Natural killer cell (primary cell): ENCODE results near the gene RNF150. TPM values are rescaled to one million over a fixed set of nuclear protein-coding genes. Genes with fewer than 3 reads are reported as not detected.
"Not testable (repeated sequence)": the region's sequence is repeated elsewhere in the genome, so short reads cannot be mapped to it uniquely, and the experiment has no call there.

ENCODE experiments used
- ATAC-seq, 3 donors: fragments of 150-1000 bp in 2 of 3; fragments of 200-7000 bp in 1 of 3; cut with Tn5 transposase; 1 replicate in 1 of 3; 2 replicates in 2 of 3; pipeline ENCODE4 v1.10.0; 2021; ENCODE audit warnings: mild to moderate bottlenecking in 2 of 3, moderate library complexity in 2 of 3
- DNase-seq, 2 donors: peaks; one replicate each; pipeline versions ENCODE4 v3.0.0 to v3.0.0-alpha.2; 2013 to 2021; ENCODE audit warnings: mixed read lengths in 1 of 2
- H3K27ac ChIP-seq: one replicate; pipeline ENCODE4 v1.5.1; 2013; ENCODE audit warnings: mild to moderate bottlenecking, low read length
- H3K27me3 ChIP-seq: one replicate; pipeline ENCODE4 v1.6.1; 2013; ENCODE audit warnings: low read length; ENCODE audit not compliant: control insufficient read depth, insufficient read depth
- H3K36me3 ChIP-seq: one replicate; pipeline ENCODE4 v1.6.1; 2013; ENCODE audit warnings: low read length; ENCODE audit not compliant: control insufficient read depth, insufficient read depth
- H3K4me1 ChIP-seq: one replicate; pipeline ENCODE4 v1.6.1; 2013; ENCODE audit warnings: low read length; ENCODE audit not compliant: control insufficient read depth, insufficient read depth
- H3K4me3 ChIP-seq: one replicate; pipeline ENCODE4 v1.5.1; 2013; ENCODE audit warnings: low read length
- H3K9me3 ChIP-seq: one replicate; pipeline ENCODE4 v1.6.1; 2013; ENCODE audit warnings: low read length; ENCODE audit not compliant: control insufficient read depth, insufficient read depth
- H3K27ac Mint-ChIP-seq, 2 donors: one replicate each; pipeline ENCODE4 v1.8.0; 2022; ENCODE audit warnings: mild to moderate bottlenecking in 2 of 2, mixed read lengths in 2 of 2, moderate library complexity in 1 of 2
- H3K27me3 Mint-ChIP-seq, 2 donors: one replicate each; pipeline ENCODE4 v1.8.0; 2022; ENCODE audit warnings: low read depth in 2 of 2, mixed read lengths in 2 of 2
- H3K36me3 Mint-ChIP-seq: one replicate; pipeline ENCODE4 v1.8.0; 2022; ENCODE audit warnings: mixed read lengths
- H3K4me1 Mint-ChIP-seq, 2 donors: one replicate each; pipeline ENCODE4 v1.8.0; 2022; ENCODE audit warnings: mixed read lengths in 2 of 2
- H3K4me3 Mint-ChIP-seq: one replicate; pipeline ENCODE4 v1.8.0; 2022; ENCODE audit warnings: mild to moderate bottlenecking, moderate library complexity, mixed read lengths
- H3K9me3 Mint-ChIP-seq, 2 donors: one replicate each; pipeline ENCODE4 v1.8.0; 2022; ENCODE audit warnings: mixed read lengths in 2 of 2
- CTCF ChIP-seq: fragments of 200-600 bp; IDR thresholded peaks from one replicate; pipeline ENCODE4 v1.8.0; 2022; ENCODE audit warnings: antibody characterized with exemption
- WGBS: methylation state at CpG from one replicate; pipeline ENCODE4 v1.1.7; 2013; ENCODE audit warnings: missing lambda C conversion rate; ENCODE audit not compliant: insufficient coverage; 5-methylcytosine and 5-hydroxymethylcytosine counted together
- intact Hi-C: fragments of 100-400 bp; cut with micrococcal nuclease; formaldehyde crosslinking; loops from one replicate; pipeline ENCODE4 v1.14.2; 2022
- total RNA-seq, 4 donors: library from RNA; stranded (reverse); fragments of 120-200 nt in 1 of 4; gene quantifications; one replicate each; pipeline versions ENCODE4 v1.2.3 to v1.2.4, GENCODE V29; 2013 to 2022

RNF150 gene
- total RNA-seq, 3 donors from 2014 or later (not counting 1 experiment from before 2014, with no cell fraction given) = 0.09 TPM; not detected in 2

GRCh38 chr4:140826701-140827027 lies 306.6 kb downstream of the RNF150 start:
- ATAC-seq (no peak), DNase-seq (no peak)
- Histone ChIP-seq H3K9me3 (no peaks in the 10 kb centered on the region), H3K27ac (no peak overlapping the region), H3K27me3 (no peaks in the 10 kb centered on the region), H3K4me1 (peaks cover 3% of the 10 kb centered on the region), H3K4me3 (no peak overlapping the region), H3K36me3 (no peaks in the 10 kb centered on the region)
- WGBS = 96% methylated on average over 2 of the region's 2 CpGs
- Mint-ChIP-seq H3K4me3 (no peak overlapping the region), H3K36me3 (no peaks in the 10 kb centered on the region), H3K9me3 (no peaks in the 10 kb centered on the region), H3K27me3 (peaks cover 8 to 19% of the 10 kb centered on the region in 2 donors), H3K27ac (no peak overlapping the region), H3K4me1 (no peaks in the 10 kb centered on the region)
- intact Hi-C loops = no loop called here
- no peak for TF ChIP-seq CTCF

- H3K9me3 Mint-ChIP-seq, H3K27me3 ChIP-seq, H3K4me3 Mint-ChIP-seq, H3K27me3 Mint-ChIP-seq, H3K9me3 ChIP-seq, H3K4me3 ChIP-seq, H3K27ac Mint-ChIP-seq, H3K4me1 ChIP-seq, intact Hi-C loops, H3K27ac ChIP-seq, H3K4me1 Mint-ChIP-seq, H3K36me3 Mint-ChIP-seq, H3K36me3 ChIP-seq, ATAC-seq, DNase-seq: not testable (repeated sequence)
- WGBS = 93% methylated on average over 3 of the region's 3 CpGs
Observed at GRCh38 chr4:140820520-140820919, 312.7 kb downstream of the RNF150 start.

- H3K4me3 ChIP-seq = no peak overlapping the region
- Mint-ChIP-seq H3K4me1 (no peaks in the 10 kb centered on the region), H3K9me3 (peaks cover 0 to 2% of the 10 kb centered on the region in 2 donors), H3K36me3 (no peaks in the 10 kb centered on the region), H3K27ac (no peak overlapping the region), H3K4me3 (no peak overlapping the region), H3K27me3 (peaks cover 0 to 4% of the 10 kb centered on the region in 2 donors)
- no peaks in the 10 kb centered on the region for H3K4me1 ChIP-seq
- no peak overlapping the region for H3K27ac ChIP-seq
- DNase-seq (no peak), ATAC-seq (peak in 1 of 3 donors; percentile 30)
- no peaks in the 10 kb centered on the region for H3K9me3 ChIP-seq
- no peaks in the 10 kb centered on the region for H3K27me3 ChIP-seq
- no peak for TF ChIP-seq CTCF
- intact Hi-C loops = no loop called here
- no peaks in the 10 kb centered on the region for H3K36me3 ChIP-seq
- 90% methylated on average over 1 of the region's 1 CpG for WGBS
Observed at GRCh38 chr4:140819610-140820009, 313.7 kb downstream of the RNF150 start.

GRCh38 chr4:140818433-140818832 lies 314.8 kb downstream of the RNF150 start:
- H3K36me3 Mint-ChIP-seq = no peaks in the 10 kb centered on the region
- WGBS = 86% methylated on average over 1 of the region's 1 CpG
- intact Hi-C loops = no loop called here

More at GRCh38 chr4:140818433-140818832, 314.8 kb downstream of the RNF150 start:
- Histone ChIP-seq H3K36me3 (no peaks in the 10 kb centered on the region), H3K27me3 (no peaks in the 10 kb centered on the region), H3K4me1 (no peaks in the 10 kb centered on the region), H3K9me3 (no peaks in the 10 kb centered on the region), H3K4me3 (no peak overlapping the region), H3K27ac (no peak overlapping the region)
- Mint-ChIP-seq H3K27me3 (peaks cover 0 to 2% of the 10 kb centered on the region in 2 donors), H3K27ac (no peak overlapping the region), H3K4me1 (no peaks in the 10 kb centered on the region), H3K4me3 (no peak overlapping the region), H3K9me3 (peaks cover 0 to 2% of the 10 kb centered on the region in 2 donors)
- DNase-seq = no peak
- ATAC-seq = no peak
- TF ChIP-seq CTCF = no peak
